ENCODE measurements around the gene RANBP17. TPM values are rescaled to one million over a fixed set of nuclear protein-coding genes. Genes with fewer than 3 reads are reported as not detected.

RANBP17 gene
- total and polyA plus RNA-seq, 2 experiments from 2014 or later, result 43.8 to 53.1 TPM

DNA sequence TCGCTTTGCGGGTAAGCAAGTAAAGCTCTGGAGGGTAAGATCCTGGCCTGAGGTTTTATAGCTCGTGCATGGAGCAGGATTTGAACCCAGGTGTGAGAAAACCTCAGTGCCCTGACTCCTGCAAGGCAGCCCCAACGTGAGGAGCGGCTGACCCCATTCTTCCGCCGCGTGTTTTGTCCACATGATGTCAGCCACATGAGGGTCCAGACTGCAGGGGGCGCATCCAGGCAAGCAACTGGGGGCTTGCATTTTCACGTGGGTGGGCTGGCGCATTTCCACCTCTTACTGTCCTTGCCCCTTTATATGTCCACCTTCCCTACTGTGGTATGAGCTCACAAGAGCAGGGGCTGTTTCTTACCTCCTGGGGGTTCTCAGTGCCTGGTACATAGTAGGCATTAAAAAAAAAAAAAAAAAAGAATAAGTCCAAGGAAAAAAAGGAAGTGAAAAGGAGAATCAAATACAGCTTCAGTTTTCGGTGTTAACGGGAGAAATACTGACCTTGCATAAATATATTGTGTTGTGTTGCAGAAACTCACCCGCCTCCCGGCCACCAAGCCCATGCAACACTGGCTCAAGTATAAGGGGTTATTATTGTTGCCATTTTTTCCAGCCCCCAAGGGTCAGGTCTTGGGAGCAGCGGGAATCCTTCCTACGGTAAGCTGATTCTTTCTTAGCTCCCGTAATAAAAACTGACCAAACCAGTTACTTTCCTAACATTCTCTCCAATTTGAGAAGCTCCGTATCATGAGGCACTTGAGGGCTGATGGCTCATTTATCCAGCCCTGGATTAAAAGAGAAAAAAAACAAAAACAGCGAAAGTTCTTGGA lies 462.2 kb downstream of the RANBP17 start:
- H3K27ac ChIP-seq (ENCODE audit: low read depth), result no peak overlapping the region
- no peaks in the 10 kb centered on the region for H3K79me2 ChIP-seq (replicated peaks; ENCODE audit: insufficient read depth)
- Mint-ChIP-seq H3K27me3 (ENCODE audit: insufficient read depth, low read depth, poor library complexity) (peaks cover 42% of the 10 kb centered on the region), H3K4me3 (no peak overlapping the region), H3K9me3 (no peaks in the 10 kb centered on the region), H3K36me3 (ENCODE audit: low read depth) (no peaks in the 10 kb centered on the region), H3K4me1 (peaks cover 15% of the 10 kb centered on the region), H3K27ac (no peak overlapping the region)
- no peaks in the 10 kb centered on the region for H3K36me3 ChIP-seq (ENCODE audit: insufficient read depth)
- peaks cover 55% of the 10 kb centered on the region for H3K27me3 ChIP-seq (ENCODE audit: insufficient read depth)
- H3K4me1 ChIP-seq (ENCODE audit: insufficient read depth), result peaks cover 17% of the 10 kb centered on the region
- TF ChIP-seq, protein P1, sequence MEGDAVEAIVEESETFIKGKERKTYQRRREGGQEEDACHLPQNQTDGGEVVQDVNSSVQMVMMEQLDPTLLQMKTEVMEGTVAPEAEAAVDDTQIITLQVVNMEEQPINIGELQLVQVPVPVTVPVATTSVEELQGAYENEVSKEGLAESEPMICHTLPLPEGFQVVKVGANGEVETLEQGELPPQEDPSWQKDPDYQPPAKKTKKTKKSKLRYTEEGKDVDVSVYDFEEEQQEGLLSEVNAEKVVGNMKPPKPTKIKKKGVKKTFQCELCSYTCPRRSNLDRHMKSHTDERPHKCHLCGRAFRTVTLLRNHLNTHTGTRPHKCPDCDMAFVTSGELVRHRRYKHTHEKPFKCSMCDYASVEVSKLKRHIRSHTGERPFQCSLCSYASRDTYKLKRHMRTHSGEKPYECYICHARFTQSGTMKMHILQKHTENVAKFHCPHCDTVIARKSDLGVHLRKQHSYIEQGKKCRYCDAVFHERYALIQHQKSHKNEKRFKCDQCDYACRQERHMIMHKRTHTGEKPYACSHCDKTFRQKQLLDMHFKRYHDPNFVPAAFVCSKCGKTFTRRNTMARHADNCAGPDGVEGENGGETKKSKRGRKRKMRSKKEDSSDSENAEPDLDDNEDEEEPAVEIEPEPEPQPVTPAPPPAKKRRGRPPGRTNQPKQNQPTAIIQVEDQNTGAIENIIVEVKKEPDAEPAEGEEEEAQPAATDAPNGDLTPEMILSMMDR (conservative IDR thresholded peaks at IDR 0.05; ENCODE audit: low read depth in 2 of 2), result peak; percentile 44 to 51
- TF ChIP-seq, protein P2, sequence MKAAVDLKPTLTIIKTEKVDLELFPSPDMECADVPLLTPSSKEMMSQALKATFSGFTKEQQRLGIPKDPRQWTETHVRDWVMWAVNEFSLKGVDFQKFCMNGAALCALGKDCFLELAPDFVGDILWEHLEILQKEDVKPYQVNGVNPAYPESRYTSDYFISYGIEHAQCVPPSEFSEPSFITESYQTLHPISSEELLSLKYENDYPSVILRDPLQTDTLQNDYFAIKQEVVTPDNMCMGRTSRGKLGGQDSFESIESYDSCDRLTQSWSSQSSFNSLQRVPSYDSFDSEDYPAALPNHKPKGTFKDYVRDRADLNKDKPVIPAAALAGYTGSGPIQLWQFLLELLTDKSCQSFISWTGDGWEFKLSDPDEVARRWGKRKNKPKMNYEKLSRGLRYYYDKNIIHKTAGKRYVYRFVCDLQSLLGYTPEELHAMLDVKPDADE (IDR thresholded peaks at IDR 0.05), result no peak
- peak; percentile 26 for DNase-seq (ENCODE audit: low spot score)
- H3K4me2 ChIP-seq, result 0 out of 2 replicates have a peak overlapping the region, but pooled peaks have one; percentile 36
- no peaks in the 10 kb centered on the region for H3K9me2 ChIP-seq (ENCODE audit: insufficient read depth)
- no peaks in the 10 kb centered on the region; the same call in 1 of the 2 replicates for H4K20me1 ChIP-seq (replicated peaks; ENCODE audit: insufficient read depth)
- no peak overlapping the region for H3K4me3 ChIP-seq
- no peak overlapping the region for H2AFZ ChIP-seq
- no peaks in the 10 kb centered on the region; the same call in 1 of the 2 replicates for H3F3A ChIP-seq (replicated peaks; ENCODE audit: low read depth)
- ATAC-seq, result peak; percentile 19; the same call in 2 of the 3 replicates

DNA sequence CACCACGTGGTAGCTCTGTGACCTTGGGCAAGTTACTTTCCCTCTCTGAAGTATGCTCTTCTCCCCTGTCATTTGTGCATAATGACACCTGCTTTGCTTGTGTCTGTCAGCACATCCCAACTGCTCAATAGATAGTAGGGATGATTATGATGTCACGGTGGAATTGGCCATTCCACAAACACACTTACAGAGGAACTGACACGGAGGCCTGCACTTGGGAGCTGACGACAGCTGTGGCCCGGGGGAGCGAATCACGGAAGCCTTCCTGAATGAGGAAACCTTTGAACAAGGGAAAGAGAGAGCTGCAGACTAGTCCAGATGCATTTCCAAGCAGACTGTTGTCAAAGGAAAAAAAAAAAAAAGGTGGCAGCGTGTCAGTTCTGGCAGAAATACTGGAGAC lies 468.2 kb downstream of the RANBP17 start:
- Mint-ChIP-seq H3K36me3 (ENCODE audit: low read depth) (no peaks in the 10 kb centered on the region), H3K9me3 (no peaks in the 10 kb centered on the region), H3K4me3 (no peak overlapping the region), H3K27me3 (ENCODE audit: insufficient read depth, low read depth, poor library complexity) (peaks cover 8% of the 10 kb centered on the region), H3K27ac (no peak overlapping the region), H3K4me1 (no peaks in the 10 kb centered on the region)
- H4K20me1 ChIP-seq (replicated peaks; ENCODE audit: insufficient read depth), result no peaks in the 10 kb centered on the region
- H3K4me1 ChIP-seq (ENCODE audit: insufficient read depth), result no peaks in the 10 kb centered on the region; the same call in 1 of the 2 replicates
- no peaks in the 10 kb centered on the region for H3K79me2 ChIP-seq (replicated peaks; ENCODE audit: insufficient read depth)
- H2AFZ ChIP-seq, result no peak overlapping the region
- no peak overlapping the region for H3K4me2 ChIP-seq
- H3F3A ChIP-seq (replicated peaks; ENCODE audit: low read depth), result no peaks in the 10 kb centered on the region
- peaks cover 4% of the 10 kb centered on the region; the same call in 1 of the 2 replicates for H3K27me3 ChIP-seq (ENCODE audit: insufficient read depth)
- ATAC-seq (no peak), DNase-seq (ENCODE audit: low spot score) (no peak)
- no peak overlapping the region for H3K27ac ChIP-seq (ENCODE audit: low read depth)
- no peaks in the 10 kb centered on the region for H3K36me3 ChIP-seq (ENCODE audit: insufficient read depth)
- H3K9me2 ChIP-seq (ENCODE audit: insufficient read depth), result no peaks in the 10 kb centered on the region
- no peak overlapping the region for H3K4me3 ChIP-seq
- TF ChIP-seq JUNB (IDR thresholded peaks at IDR 0.05; ENCODE audit: unreplicated experiment) (no peak), CREB1 (CRISPR knock-in tag; IDR thresholded peaks at IDR 0.05; ENCODE audit: low read depth) (no peak), ZNF114 (CRISPR knock-in tag; IDR thresholded peaks at IDR 0.05) (no peak), ZNF331 (CRISPR knock-in tag; IDR thresholded peaks at IDR 0.05; ENCODE audit: low read depth) (no peak)
- TF ChIP-seq, protein P3, sequence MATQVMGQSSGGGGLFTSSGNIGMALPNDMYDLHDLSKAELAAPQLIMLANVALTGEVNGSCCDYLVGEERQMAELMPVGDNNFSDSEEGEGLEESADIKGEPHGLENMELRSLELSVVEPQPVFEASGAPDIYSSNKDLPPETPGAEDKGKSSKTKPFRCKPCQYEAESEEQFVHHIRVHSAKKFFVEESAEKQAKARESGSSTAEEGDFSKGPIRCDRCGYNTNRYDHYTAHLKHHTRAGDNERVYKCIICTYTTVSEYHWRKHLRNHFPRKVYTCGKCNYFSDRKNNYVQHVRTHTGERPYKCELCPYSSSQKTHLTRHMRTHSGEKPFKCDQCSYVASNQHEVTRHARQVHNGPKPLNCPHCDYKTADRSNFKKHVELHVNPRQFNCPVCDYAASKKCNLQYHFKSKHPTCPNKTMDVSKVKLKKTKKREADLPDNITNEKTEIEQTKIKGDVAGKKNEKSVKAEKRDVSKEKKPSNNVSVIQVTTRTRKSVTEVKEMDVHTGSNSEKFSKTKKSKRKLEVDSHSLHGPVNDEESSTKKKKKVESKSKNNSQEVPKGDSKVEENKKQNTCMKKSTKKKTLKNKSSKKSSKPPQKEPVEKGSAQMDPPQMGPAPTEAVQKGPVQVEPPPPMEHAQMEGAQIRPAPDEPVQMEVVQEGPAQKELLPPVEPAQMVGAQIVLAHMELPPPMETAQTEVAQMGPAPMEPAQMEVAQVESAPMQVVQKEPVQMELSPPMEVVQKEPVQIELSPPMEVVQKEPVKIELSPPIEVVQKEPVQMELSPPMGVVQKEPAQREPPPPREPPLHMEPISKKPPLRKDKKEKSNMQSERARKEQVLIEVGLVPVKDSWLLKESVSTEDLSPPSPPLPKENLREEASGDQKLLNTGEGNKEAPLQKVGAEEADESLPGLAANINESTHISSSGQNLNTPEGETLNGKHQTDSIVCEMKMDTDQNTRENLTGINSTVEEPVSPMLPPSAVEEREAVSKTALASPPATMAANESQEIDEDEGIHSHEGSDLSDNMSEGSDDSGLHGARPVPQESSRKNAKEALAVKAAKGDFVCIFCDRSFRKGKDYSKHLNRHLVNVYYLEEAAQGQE (IDR thresholded peaks at IDR 0.05; ENCODE audit: unreplicated experiment), result no peak
- TF ChIP-seq, protein P2 (IDR thresholded peaks at IDR 0.05), result no peak

All from GM23338 (cell line).